ENCODE results near the gene CD209.

DNA sequence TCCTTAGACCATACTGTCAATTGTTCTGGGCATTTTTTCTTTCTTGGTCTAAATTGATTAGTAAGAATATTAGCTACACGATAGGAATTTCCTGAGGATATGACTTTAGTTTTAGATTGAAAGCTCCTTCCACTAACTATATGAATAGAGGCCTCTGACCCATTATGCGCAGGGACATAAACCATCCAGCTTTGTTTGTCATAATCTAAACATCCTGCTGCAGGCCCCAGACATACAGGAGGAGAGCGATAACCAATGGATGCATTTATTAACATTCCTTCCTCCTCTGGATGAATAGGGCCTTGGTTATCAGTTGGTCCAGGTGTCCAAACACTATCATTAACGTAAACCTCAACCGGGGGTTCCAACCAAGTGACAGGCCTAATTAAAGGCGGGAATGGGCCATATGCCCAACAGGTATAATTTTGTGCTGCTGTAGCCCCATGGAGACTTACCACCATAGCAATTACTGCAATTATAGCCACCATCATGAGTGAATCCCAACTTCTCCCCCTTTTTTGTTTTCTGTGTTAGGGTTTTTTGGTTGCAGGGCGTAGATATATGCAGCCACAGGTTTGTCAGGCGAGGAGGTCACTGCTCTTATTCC lies 48.3 kb upstream of the CD209 start:
- TF ChIP-seq EZH2 (IDR thresholded peaks at IDR 0.05; ENCODE audit: low read depth, low read length, severe bottlenecking) (no peak), JUND (IDR thresholded peaks at IDR 0.05; ENCODE audit: low read length) (no peak), TAF1 (IDR thresholded peaks at IDR 0.05; ENCODE audit: low read depth, low read length) (no peak), JUN (IDR thresholded peaks at IDR 0.05; ENCODE audit: low read depth, low read length) (no peak), KDM1A (IDR thresholded peaks at IDR 0.05; ENCODE audit: borderline replicate concordance, low read length) (no peak), RAD21 (IDR thresholded peaks at IDR 0.05 in 1 of 2, conservative IDR thresholded peaks at IDR 0.05 in 1 of 2; ENCODE audit: low read depth in 2 of 2, low read length in 2 of 2) (no peak), HDAC2 (IDR thresholded peaks at IDR 0.05; ENCODE audit: borderline replicate concordance in 1 of 2, low read depth in 2 of 2, low read length in 2 of 2) (no peak), POLR2AphosphoS5 (IDR thresholded peaks at IDR 0.05; ENCODE audit: low read depth, low read length) (no peak), POLR2A (IDR thresholded peaks at IDR 0.05; ENCODE audit: control extremely low read depth in 1 of 2, low read depth in 2 of 2, low read length in 2 of 2) (no peak)
- TF ChIP-seq, protein P1, sequence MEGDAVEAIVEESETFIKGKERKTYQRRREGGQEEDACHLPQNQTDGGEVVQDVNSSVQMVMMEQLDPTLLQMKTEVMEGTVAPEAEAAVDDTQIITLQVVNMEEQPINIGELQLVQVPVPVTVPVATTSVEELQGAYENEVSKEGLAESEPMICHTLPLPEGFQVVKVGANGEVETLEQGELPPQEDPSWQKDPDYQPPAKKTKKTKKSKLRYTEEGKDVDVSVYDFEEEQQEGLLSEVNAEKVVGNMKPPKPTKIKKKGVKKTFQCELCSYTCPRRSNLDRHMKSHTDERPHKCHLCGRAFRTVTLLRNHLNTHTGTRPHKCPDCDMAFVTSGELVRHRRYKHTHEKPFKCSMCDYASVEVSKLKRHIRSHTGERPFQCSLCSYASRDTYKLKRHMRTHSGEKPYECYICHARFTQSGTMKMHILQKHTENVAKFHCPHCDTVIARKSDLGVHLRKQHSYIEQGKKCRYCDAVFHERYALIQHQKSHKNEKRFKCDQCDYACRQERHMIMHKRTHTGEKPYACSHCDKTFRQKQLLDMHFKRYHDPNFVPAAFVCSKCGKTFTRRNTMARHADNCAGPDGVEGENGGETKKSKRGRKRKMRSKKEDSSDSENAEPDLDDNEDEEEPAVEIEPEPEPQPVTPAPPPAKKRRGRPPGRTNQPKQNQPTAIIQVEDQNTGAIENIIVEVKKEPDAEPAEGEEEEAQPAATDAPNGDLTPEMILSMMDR (IDR thresholded peaks at IDR 0.05; ENCODE audit: control extremely low read depth in 1 of 3, insufficient read depth in 1 of 3, low read depth in 1 of 3, low read length in 3 of 3) = no peak
- TF ChIP-seq, protein P2, sequence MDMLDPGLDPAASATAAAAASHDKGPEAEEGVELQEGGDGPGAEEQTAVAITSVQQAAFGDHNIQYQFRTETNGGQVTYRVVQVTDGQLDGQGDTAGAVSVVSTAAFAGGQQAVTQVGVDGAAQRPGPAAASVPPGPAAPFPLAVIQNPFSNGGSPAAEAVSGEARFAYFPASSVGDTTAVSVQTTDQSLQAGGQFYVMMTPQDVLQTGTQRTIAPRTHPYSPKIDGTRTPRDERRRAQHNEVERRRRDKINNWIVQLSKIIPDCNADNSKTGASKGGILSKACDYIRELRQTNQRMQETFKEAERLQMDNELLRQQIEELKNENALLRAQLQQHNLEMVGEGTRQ (IDR thresholded peaks at IDR 0.05; ENCODE audit: low read length) = no peak

All from H1 (cell line).